K562 (cell line): ENCODE results near the gene MLKL. TPM values are rescaled to one million over a fixed set of nuclear protein-coding genes. Genes with fewer than 3 reads are reported as not detected.

Experiments
- ATAC-seq: fragments of 200-7000 bp; cut with Tn5 transposase; 3 replicates; pipeline ENCODE4 v1.9.1; 2020; ENCODE audit warnings: moderate library complexity
- BruUV-seq: library from RNA; stranded (reverse); fragments of 400-500 nt; replicated peaks from 2 replicates; lab custom pipeline; 2021; lab: Mats Ljungman, UMichigan
- CTCF ChIA-PET: fragments of 300-600 bp; formaldehyde crosslinking; extraction: SDS; loops from one replicate; lab custom pipeline; 2021; ENCODE audit warnings: low intra/inter-chr PET ratio; lab: Yijun Ruan, JAX
- POLR2A ChIA-PET: fragments of 300-600, 350-650 bp; sonication (Branson Sonifier 250); formaldehyde crosslinking; extraction: SDS; loops from one replicate; lab custom pipeline; 2021; ENCODE audit warnings: antibody characterized with exemption, inconsistent platforms; lab: Yijun Ruan, JAX
- DNase-seq, 4 experiments: peaks; one replicate each; pipeline versions ENCODE4 v3.0.0 to v3.0.0-alpha.2; 2011 to 2018; ENCODE audit warnings: low spot score in 3 of 4, mixed read lengths in 3 of 4; ENCODE audit errors: extremely low read depth in 1 of 4
- FAIRE-seq: peaks from 2 replicates; lab custom pipeline; 2011; peaks lifted over from hg19 to GRCh38; lab: Jason Lieb, UNC
- H2AFZ ChIP-seq: 2 replicates; pipeline ENCODE4 v1.6.0; 2011; ENCODE audit warnings: low read depth, low read length, control low read depth, inconsistent platforms
- H3K27ac ChIP-seq: fragments of 200-600 bp; 3 replicates; pipeline ENCODE4 v1.8.0; 2011; ENCODE audit warnings: low read depth, mild to moderate bottlenecking, control low read depth, inconsistent platforms, low read length, moderate library complexity, mixed read lengths; ENCODE audit errors: extremely low read depth
- H3K27me3 ChIP-seq, 2 experiments: fragments of 300-600 bp in 1 of 2; 2 replicates in 1 of 2; 3 replicates in 1 of 2; pipeline versions ENCODE4 v1.6.0 to v1.8.0; 2011; ENCODE audit warnings: inconsistent platforms in 2 of 2, low read length in 2 of 2, mild to moderate bottlenecking in 1 of 2, mixed read lengths in 1 of 2, moderate library complexity in 1 of 2; ENCODE audit not compliant: control insufficient read depth in 2 of 2, insufficient read depth in 2 of 2
- H3K36me3 ChIP-seq: fragments of 300-600 bp; 3 replicates; pipeline ENCODE4 v1.8.0; 2011; ENCODE audit warnings: mild to moderate bottlenecking, low read length, inconsistent platforms; ENCODE audit not compliant: control insufficient read depth, insufficient read depth
- H3K4me1 ChIP-seq, 2 experiments: fragments of 200-600 bp in 1 of 2; replicated peaks in 1 of 2; 2 replicates in 1 of 2; 3 replicates in 1 of 2; pipeline versions ENCODE4 v1.5.1 to v1.8.0; 2011; ENCODE audit warnings: inconsistent platforms in 2 of 2, low read length in 2 of 2, mild to moderate bottlenecking in 1 of 2, mixed read lengths in 1 of 2, moderate library complexity in 1 of 2; ENCODE audit not compliant: control insufficient read depth in 2 of 2, insufficient read depth in 2 of 2
- H3K4me2 ChIP-seq: 2 replicates; pipeline ENCODE4 v1.6.1; 2011; ENCODE audit warnings: low read length, control low read depth, inconsistent platforms, mixed read lengths; ENCODE audit not compliant: insufficient read depth
- H3K4me3 ChIP-seq: fragments of 200-600 bp; sonication (generic), shearing (Covaris generic); 2 replicates; pipeline ENCODE4 v1.5.1; 2016; ENCODE audit warnings: control low read depth, inconsistent platforms
- H3K79me2 ChIP-seq: fragments of 200-600 bp; 3 replicates; pipeline ENCODE4 v1.8.0; 2011; ENCODE audit warnings: low read length, inconsistent platforms; ENCODE audit not compliant: control insufficient read depth, insufficient read depth
- H3K9ac ChIP-seq, 2 experiments: 2 replicates each; pipeline versions ENCODE4 v1.6.0 to v1.6.1; 2011; ENCODE audit warnings: low read depth in 2 of 2, low read length in 2 of 2, control low read depth in 1 of 2, inconsistent platforms in 1 of 2, mild to moderate bottlenecking in 1 of 2, mixed read lengths in 1 of 2; ENCODE audit not compliant: insufficient read depth in 1 of 2
- H3K9me1 ChIP-seq: one replicate; pipeline ENCODE4 v1.6.0; 2011; ENCODE audit warnings: inconsistent platforms, mild to moderate bottlenecking, low read length, moderate library complexity; ENCODE audit not compliant: control insufficient read depth, insufficient read depth
- H3K9me3 ChIP-seq: replicated peaks from 2 replicates; pipeline ENCODE4 v1.5.1; 2011; ENCODE audit warnings: low read depth, low read length, inconsistent platforms; ENCODE audit not compliant: control insufficient read depth, insufficient read depth
- H4K20me1 ChIP-seq: replicated peaks from 2 replicates; pipeline ENCODE4 v1.6.1; 2011; ENCODE audit warnings: low read length, inconsistent platforms, mixed read lengths; ENCODE audit not compliant: control insufficient read depth, insufficient read depth
- ATF7 ChIP-seq: fragments of 450-650 bp; IDR thresholded peaks from 2 replicates; pipeline ENCODE4 v1.7.1; 2014; ENCODE audit warnings: mild to moderate bottlenecking, moderate library complexity
- E2F4 ChIP-seq: sonication (generic); formaldehyde crosslinking; IDR thresholded peaks from 2 replicates; pipeline ENCODE4 v1.8.0; 2022; ENCODE audit warnings: mild to moderate bottlenecking, low read depth, missing genetic modification reagents
- MED1 ChIP-seq: sonication (generic); formaldehyde crosslinking; IDR thresholded peaks from 2 replicates; pipeline ENCODE4 v1.8.1; 2023; ENCODE audit warnings: missing genetic modification reagents, borderline replicate concordance
- NCOR1 ChIP-seq: fragments of 450-650 bp; IDR thresholded peaks from 2 replicates; pipeline ENCODE4 v1.6.1; 2016; ENCODE audit warnings: mild to moderate bottlenecking, moderate library complexity
- PCBP1 ChIP-seq: fragments of 200-400 bp; formaldehyde crosslinking; IDR thresholded peaks from 2 replicates; pipeline ENCODE4 v1.6.1; 2018; ENCODE audit warnings: mild to moderate bottlenecking, low read depth, low read length; ENCODE audit not compliant: poor library complexity, severe bottlenecking
- RAD21 ChIP-seq, 2 experiments: fragments of 250-450 bp in 1 of 2; fragments of 450-650 bp in 1 of 2; sonication (Bioruptor Pico) in 1 of 2; formaldehyde crosslinking in 1 of 2; IDR thresholded peaks in 1 of 2; conservative IDR thresholded peaks in 1 of 2; 2 replicates each; pipeline versions ENCODE4 v1.4.0 to v1.8.0; 2020 to 2022; ENCODE audit warnings: mild to moderate bottlenecking in 2 of 2, moderate library complexity in 1 of 2
- TAF7 ChIP-seq: fragments of 450-650 bp; IDR thresholded peaks from 2 replicates; pipeline ENCODE4 v1.6.1; 2016; ENCODE audit warnings: missing genetic modification characterization, missing compliant biosample characterization
- ZNF668 ChIP-seq: fragments of 250-450 bp; sonication (Bioruptor Pico); IDR thresholded peaks from 2 replicates; pipeline ENCODE4 v1.8.0; 2022; ENCODE audit warnings: mild to moderate bottlenecking, inconsistent platforms
- ZNF780A ChIP-seq: fragments of 250-450 bp; sonication (Bioruptor Pico); IDR thresholded peaks from 2 replicates; pipeline ENCODE4 v1.5.0; 2021; ENCODE audit warnings: mild to moderate bottlenecking
- WGBS: fragments of 100-300 bp; shearing (Covaris generic); methylation state at CpG from one replicate; pipeline ENCODE4 v1.1.6; 2016; ENCODE audit warnings: low coverage, mixed read lengths; ENCODE audit not compliant: insufficient coverage; ENCODE audit errors: missing lambda C conversion rate; 5-methylcytosine and 5-hydroxymethylcytosine counted together
- in situ Hi-C: fragments of 300-500 bp; cut with MboI; formaldehyde crosslinking; loops from 4 replicates; pipeline ENCODE4 v1.15.0; 2018; ENCODE audit warnings: inconsistent platforms, mixed read lengths
- intact Hi-C: fragments of 100-400 bp; cut with micrococcal nuclease; formaldehyde crosslinking; loops from 2 replicates; pipeline ENCODE4 v1.14.2; 2022
- polyA plus RNA-seq, 8 experiments: library from polyadenylated mRNA; depleted of rRNA in 4 of 8; stranded (reverse) in 5 of 8; unstranded in 3 of 8; fragments of >200 nt; fragmentation: Nextera tagmentation in 2 of 8; fragmentation: Illumina TruSeq in 1 of 8; extraction: Ambion mirVana in 2 of 8; extraction: Trizol in 1 of 8; gene quantifications; 2 replicates each; pipeline versions ENCODE4 v1.2.1 to v1.2.3, GENCODE V29; 2011 to 2014; ENCODE audit warnings: inconsistent platforms in 1 of 8, missing spikeins in 1 of 8
- total RNA-seq, 7 experiments: library from RNA; depleted of rRNA in 6 of 7; stranded (reverse); fragments of >200 nt in 6 of 7; fragmentation: Illumina TruSeq in 2 of 7; extraction: Trizol in 2 of 7; gene quantifications; 2 replicates each; pipeline versions ENCODE4 v1.2.1 to v1.2.3, GENCODE V29; 2011 to 2021; ENCODE audit warnings: low replicate concordance in 1 of 7
- TF ChIP-seq, protein P1 (sequence below): IDR thresholded peaks from 3 replicates; pipeline ENCODE4 v1.6.1; 2011; ENCODE audit warnings: borderline replicate concordance, mild to moderate bottlenecking, moderate library complexity; ENCODE audit not compliant: insufficient read length; ENCODE audit errors: extremely low read depth
- TF ChIP-seq, protein P2 (sequence below): sonication (generic); formaldehyde crosslinking; IDR thresholded peaks from 2 replicates; pipeline ENCODE4 v1.8.1; 2023; ENCODE audit warnings: mild to moderate bottlenecking, missing genetic modification reagents
- TF ChIP-seq, protein P3 (sequence below): fragments of 450-650 bp; formaldehyde crosslinking; IDR thresholded peaks from 2 replicates; pipeline ENCODE4 v1.4.0; 2020; ENCODE audit warnings: mild to moderate bottlenecking, moderate library complexity

The MLKL gene
- total and polyA plus RNA-seq, 9 of the 15 experiments (the other 6 are each of a cell fraction or from before 2014, with no cell fraction given): 1.6 to 6.1 (median 4.8) TPM

DNA sequence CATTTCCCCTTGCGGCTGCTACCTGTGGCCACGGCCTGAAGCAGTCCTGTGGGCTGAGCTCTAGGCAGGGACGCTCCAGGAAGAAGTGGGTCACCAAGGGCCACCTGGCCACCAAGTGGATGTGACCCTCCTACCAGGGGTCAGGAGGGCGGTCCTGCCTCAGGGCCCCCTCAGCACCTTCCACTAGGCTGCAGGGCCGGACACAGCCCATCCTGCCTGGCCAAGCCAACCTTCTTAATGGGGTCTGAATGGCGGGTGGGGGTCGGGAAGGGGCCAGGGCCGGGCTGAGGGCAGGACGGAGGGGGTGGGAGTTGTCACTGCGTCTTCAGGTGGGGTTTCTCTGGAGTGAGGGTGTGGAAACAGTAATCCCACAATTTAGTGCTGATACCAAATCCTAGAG is 13.2 kb upstream of the MLKL start:
- DNase-seq (peak in 1 of 4 experiments; percentile 4), FAIRE-seq (no peak), ATAC-seq (no peak)
- no peaks in the 10 kb centered on the region for H3K36me3 ChIP-seq
- ChIA-PET CTCF (interaction anchor here (0.8 kb wide), 1 partner anchor 149 kb away, joined by 3 read pairs; no protein-coding TSS in a partner anchor), POLR2A (interaction anchor here (1.4 kb wide), 1 partner anchor 13 kb away, joined by 4 read pairs; the partner anchor contains the start of gene MLKL)
- no peak overlapping the region for H3K27ac ChIP-seq
- peaks cover 0 to 17% of the 10 kb centered on the region in 2 experiments; a peak in 2 of 5 replicates for H3K4me1 ChIP-seq
- BruUV-seq: no TSS peak
- no peak overlapping the region for H3K4me3 ChIP-seq
- in situ Hi-C loops (loop anchor here (25.0 kb wide), 1 partner anchor 423 kb away; the partner anchor contains the start of gene ZFP1), intact Hi-C loops (no loop called here)
- H3K4me2 ChIP-seq: no peak overlapping the region
- H4K20me1 ChIP-seq: no peaks in the 10 kb centered on the region
- H3K9me3 ChIP-seq: no peaks in the 10 kb centered on the region
- peaks cover 18 to 41% of the 10 kb centered on the region in 2 experiments; a peak in 4 of 5 replicates for H3K27me3 ChIP-seq
- no peaks in the 10 kb centered on the region for H3K79me2 ChIP-seq
- 3% methylated on average over 10 of the region's 10 CpGs for WGBS
- H3K9ac ChIP-seq: no peak overlapping the region
- no peak overlapping the region for H2AFZ ChIP-seq
- no peaks in the 10 kb centered on the region for H3K9me1 ChIP-seq
- TF ChIP-seq ZNF780A (CRISPR knock-in tag): no peak
- TF ChIP-seq MED1 (CRISPR knock-in tag): no peak
- no peak for TF ChIP-seq PCBP1
- TF ChIP-seq, protein P1, sequence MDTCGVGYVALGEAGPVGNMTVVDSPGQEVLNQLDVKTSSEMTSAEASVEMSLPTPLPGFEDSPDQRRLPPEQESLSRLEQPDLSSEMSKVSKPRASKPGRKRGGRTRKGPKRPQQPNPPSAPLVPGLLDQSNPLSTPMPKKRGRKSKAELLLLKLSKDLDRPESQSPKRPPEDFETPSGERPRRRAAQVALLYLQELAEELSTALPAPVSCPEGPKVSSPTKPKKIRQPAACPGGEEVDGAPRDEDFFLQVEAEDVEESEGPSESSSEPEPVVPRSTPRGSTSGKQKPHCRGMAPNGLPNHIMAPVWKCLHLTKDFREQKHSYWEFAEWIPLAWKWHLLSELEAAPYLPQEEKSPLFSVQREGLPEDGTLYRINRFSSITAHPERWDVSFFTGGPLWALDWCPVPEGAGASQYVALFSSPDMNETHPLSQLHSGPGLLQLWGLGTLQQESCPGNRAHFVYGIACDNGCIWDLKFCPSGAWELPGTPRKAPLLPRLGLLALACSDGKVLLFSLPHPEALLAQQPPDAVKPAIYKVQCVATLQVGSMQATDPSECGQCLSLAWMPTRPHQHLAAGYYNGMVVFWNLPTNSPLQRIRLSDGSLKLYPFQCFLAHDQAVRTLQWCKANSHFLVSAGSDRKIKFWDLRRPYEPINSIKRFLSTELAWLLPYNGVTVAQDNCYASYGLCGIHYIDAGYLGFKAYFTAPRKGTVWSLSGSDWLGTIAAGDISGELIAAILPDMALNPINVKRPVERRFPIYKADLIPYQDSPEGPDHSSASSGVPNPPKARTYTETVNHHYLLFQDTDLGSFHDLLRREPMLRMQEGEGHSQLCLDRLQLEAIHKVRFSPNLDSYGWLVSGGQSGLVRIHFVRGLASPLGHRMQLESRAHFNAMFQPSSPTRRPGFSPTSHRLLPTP: no peak
- TF ChIP-seq ATF7: no peak
- TF ChIP-seq, protein P2, sequence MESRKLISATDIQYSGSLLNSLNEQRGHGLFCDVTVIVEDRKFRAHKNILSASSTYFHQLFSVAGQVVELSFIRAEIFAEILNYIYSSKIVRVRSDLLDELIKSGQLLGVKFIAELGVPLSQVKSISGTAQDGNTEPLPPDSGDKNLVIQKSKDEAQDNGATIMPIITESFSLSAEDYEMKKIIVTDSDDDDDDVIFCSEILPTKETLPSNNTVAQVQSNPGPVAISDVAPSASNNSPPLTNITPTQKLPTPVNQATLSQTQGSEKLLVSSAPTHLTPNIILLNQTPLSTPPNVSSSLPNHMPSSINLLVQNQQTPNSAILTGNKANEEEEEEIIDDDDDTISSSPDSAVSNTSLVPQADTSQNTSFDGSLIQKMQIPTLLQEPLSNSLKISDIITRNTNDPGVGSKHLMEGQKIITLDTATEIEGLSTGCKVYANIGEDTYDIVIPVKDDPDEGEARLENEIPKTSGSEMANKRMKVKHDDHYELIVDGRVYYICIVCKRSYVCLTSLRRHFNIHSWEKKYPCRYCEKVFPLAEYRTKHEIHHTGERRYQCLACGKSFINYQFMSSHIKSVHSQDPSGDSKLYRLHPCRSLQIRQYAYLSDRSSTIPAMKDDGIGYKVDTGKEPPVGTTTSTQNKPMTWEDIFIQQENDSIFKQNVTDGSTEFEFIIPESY (CRISPR knock-in tag): no peak
- TF ChIP-seq, protein P3, sequence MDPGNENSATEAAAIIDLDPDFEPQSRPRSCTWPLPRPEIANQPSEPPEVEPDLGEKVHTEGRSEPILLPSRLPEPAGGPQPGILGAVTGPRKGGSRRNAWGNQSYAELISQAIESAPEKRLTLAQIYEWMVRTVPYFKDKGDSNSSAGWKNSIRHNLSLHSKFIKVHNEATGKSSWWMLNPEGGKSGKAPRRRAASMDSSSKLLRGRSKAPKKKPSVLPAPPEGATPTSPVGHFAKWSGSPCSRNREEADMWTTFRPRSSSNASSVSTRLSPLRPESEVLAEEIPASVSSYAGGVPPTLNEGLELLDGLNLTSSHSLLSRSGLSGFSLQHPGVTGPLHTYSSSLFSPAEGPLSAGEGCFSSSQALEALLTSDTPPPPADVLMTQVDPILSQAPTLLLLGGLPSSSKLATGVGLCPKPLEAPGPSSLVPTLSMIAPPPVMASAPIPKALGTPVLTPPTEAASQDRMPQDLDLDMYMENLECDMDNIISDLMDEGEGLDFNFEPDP (CRISPR knock-in tag): no peak
- TF ChIP-seq RAD21 (CRISPR knock-in tag; conservative IDR thresholded peaks at IDR 0.05 in 1 of 2, IDR thresholded peaks at IDR 0.05 in 1 of 2): no peak
- no peak for TF ChIP-seq NCOR1
- TF ChIP-seq ZNF668 (CRISPR knock-in tag): no peak
- no peak for TF ChIP-seq TAF7 (tag)
- no peak for TF ChIP-seq E2F4 (CRISPR knock-in tag)
